GM18868 (cell line): ENCODE data around the gene KCNS1.
A peak's percentile ranks its signal among the peaks of the same experiment; 100 is the strongest.

Experiments used
- ATAC-seq: cut with Tn5 transposase; IDR thresholded peaks from one replicate; pipeline ENCODE4 v1.9.1; 2021; ENCODE audit warnings: mild to moderate bottlenecking, moderate library complexity; ENCODE audit not compliant: unreplicated experiment

KCNS1 gene

DNA sequence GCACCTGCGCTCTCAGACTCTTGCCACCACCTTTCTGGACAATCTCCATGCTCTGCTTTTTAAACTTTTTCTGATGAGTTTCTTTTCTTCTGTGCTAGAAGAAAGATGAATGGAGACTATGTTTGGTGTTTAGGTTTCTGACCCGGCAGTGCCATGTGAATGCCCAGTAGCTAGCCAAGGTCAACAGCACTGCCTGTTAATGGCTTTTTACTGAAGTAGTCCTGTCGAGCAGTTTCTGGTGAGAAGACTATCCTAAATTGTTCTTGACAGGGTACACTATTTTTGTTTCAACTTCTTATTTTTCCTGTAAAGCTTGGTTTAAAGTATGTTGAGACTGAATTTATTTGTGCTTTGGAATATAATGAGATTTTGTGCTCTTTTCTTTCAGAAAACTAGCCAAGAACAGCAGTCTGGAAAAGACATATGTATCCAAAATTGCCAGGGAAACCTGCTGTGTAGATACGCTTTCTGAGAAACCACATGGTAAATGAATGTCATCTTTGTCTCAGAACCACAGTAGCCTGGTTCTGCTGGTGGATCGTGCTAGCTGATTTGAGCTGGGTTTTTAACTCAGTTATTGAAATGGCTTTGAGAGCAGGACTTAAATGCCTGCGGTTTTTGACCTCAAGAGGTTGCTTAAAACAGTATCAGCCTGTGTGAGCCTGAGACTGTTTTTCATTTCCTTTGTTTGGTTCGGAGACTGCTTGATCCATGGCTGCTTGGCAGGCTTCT lies 48.1 kb downstream of the KCNS1 start:
- ATAC-seq = peak; percentile 47

GRCh38 chr20:45051204-45052060 lies 49.5 kb downstream of the KCNS1 start:
- peak; percentile 59 for ATAC-seq

DNA sequence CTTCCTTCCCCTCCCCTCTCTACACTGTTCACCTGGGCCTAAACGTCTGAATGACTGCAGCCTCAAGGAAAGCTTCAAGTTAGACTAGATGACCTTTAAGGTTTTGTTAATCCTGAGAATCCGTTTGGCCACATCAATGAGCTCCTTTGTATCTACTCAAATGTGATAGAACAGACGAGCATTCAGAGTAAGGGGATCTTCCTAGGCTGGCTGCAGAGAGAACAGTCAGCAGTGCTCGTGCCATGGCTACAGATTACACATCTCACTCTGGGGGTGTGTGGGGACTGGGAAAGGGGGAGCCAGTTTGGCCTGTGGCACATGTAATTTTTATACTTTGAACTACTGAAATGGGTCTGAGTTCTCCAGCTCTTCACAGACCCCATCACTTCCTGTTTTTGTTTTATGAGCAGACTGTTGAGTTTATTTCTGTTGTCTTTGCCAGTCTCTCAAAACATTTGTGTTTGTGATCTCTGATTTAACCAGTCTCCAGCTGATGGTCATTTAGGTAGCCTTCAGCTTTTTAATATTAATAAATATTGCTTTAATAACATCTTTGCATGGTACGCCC lies 50.9 kb downstream of the KCNS1 start:
- ATAC-seq = no peak

- ATAC-seq = no peak
These were observed 51.5 kb downstream of the KCNS1 start for GRCh38 chr20:45049438-45049837.

DNA sequence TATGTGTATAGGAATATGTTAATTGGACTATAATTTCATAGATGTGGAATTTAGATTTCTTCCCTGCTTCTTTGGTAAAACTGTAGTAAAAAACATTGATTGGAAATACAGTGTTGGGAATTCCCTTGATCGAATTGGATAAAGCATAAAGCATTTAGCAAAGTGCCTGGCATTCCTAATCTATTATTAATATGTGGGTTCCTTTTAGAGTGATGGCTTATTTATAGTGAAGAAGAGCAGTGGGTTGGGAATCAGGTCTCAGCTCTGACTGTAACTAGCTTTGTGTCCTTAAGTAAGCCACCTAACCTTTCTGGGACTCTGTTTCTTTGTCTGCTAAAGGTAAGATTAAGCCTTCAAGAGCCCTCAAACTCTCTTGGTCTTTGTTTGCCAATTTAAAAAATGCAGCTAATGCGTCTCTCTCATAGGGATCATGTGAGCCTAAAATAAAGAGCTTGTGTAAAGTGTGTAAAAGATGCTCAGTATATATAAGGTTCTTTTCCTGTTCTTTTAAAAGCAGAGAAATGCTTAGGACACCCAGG lies 53.3 kb downstream of the KCNS1 start:
- ATAC-seq = no peak

DNA sequence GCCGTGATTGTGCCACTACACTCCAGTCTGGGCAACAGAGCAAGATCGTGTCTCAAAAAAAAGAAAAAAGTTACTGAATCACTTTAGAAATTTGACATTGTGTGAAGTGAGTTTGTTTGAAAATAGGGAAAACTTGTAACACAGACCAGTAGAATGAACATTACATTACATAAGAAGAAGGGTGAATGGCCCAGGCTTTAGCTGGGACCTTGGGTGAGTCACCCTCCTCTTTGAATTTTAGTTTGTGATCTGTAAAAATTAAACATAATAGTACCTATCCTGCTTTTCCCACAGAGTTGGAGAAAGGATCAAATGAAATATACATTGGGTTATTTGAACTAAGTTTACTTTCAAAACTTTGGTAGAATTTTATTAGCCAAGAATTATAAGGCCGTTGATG lies 56.3 kb downstream of the KCNS1 start:
- ATAC-seq = no peak

- peak; percentile 57 for ATAC-seq
These were observed 56.8 kb downstream of the KCNS1 start for GRCh38 chr20:45044084-45044573.

DNA sequence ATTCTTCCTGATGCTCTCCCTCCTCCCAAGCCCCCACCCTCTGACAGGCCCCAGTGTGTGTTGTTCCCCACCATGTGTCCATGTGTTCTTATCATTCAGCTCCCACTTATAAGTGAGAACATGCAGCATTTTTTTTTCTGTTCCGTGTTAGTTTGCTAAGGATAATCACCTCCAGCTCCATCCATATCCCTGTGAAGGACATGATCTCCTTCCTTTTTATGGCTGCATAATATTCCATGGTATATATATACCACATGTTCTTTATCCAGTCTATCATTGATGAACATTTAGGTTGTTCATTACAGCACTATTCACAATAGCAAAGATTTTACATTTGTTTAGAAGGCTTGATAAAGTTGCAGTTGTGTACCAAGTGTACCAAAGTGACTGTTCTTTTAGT lies 57.9 kb downstream of the KCNS1 start:
- no peak for ATAC-seq
